ENCODE data around the gene HECTD1.

DNA sequence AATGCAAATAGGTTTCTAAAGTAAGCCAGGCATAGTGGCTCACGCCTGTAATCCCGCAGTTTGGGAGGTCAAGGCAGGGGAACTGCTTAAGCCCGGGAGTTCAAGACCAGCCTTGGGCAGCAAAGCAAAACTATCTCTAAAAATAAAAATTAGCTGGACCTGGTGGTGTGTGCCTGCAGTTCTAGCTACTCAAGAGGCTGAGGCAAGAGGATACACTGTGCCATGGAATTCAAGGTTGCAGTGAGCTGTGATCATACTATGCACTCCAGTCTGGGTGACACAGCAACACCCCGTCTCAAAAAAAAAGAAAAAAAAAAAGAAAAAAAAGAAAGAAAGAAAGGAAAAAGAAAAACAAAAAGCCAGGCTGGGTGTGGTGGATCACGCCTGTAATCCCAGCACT lies 46.3 kb downstream of the HECTD1 start:
- TF ChIP-seq, protein P1, sequence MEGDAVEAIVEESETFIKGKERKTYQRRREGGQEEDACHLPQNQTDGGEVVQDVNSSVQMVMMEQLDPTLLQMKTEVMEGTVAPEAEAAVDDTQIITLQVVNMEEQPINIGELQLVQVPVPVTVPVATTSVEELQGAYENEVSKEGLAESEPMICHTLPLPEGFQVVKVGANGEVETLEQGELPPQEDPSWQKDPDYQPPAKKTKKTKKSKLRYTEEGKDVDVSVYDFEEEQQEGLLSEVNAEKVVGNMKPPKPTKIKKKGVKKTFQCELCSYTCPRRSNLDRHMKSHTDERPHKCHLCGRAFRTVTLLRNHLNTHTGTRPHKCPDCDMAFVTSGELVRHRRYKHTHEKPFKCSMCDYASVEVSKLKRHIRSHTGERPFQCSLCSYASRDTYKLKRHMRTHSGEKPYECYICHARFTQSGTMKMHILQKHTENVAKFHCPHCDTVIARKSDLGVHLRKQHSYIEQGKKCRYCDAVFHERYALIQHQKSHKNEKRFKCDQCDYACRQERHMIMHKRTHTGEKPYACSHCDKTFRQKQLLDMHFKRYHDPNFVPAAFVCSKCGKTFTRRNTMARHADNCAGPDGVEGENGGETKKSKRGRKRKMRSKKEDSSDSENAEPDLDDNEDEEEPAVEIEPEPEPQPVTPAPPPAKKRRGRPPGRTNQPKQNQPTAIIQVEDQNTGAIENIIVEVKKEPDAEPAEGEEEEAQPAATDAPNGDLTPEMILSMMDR (IDR thresholded peaks at IDR 0.05), result no peak
- TF ChIP-seq POLR2A (IDR thresholded peaks at IDR 0.05; ENCODE audit: low read depth) (no peak), POLR2AphosphoS5 (IDR thresholded peaks at IDR 0.05) (no peak)
